ENCODE measurements around the gene KMO. TPM values are rescaled to one million over a fixed set of nuclear protein-coding genes. Genes with fewer than 3 reads are reported as not detected.

KMO gene
- total and polyA plus RNA-seq, 2 donors from 2014 or later: 2.3 to 35.5 TPM

DNA sequence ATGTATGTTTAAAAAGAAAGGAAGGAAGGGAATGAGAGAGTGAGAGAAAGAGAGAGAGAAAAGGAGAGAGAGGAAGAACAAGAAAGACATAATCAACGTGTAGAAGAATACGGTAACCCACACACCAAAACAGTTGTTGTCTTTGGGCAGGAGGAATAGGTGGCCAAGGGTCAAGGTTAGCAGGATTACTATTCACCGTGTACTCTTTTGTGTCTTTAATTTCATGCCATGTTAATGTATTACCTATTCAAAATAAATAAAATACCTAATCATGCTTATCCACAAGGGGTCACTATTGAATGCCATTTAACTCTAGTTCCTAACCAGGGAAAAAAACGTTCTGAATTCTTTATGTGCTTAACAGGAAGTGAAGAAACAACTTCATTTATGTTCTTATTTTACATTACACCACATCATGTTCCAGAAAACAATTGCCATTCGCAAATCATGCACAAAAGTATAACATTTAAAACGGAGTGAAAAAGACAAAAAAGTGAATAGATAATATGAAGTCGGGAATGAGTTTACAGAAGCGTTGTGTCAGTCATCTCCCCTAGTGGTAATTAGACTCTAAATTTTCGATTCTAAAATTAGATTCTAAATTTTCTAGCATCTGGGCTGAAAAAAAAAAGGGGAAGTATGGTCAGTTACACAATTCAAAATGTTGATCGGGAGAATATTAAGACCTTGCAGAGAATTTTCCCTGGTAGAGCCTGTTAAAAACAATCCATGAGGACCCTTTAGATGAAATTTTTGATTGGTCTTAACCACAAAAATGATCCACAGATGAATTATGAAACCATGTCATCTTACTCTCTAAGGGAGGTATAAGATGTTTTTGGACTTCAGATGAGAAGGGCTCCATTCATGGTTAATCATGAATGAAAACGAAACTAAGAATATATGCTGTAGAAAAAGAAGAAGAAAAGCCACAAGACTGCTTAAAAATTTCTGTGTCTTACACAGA, 700 bp upstream of the KMO start:
- Histone ChIP-seq H3K27ac (ENCODE audit: low read depth in 2 of 2, low read length in 2 of 2) (peak overlapping the region; percentile 42 to 55), H3K9me3 (ENCODE audit: control insufficient read depth in 2 of 3, insufficient read depth in 1 of 3, low read length in 3 of 3) (no peaks in the 10 kb centered on the region), H3K9ac (ENCODE audit: low read length in 3 of 3) (peak overlapping the region; percentile 37 to 70 (median 65)), H3K4me3 (ENCODE audit: low read length in 3 of 3) (peak overlapping the region; percentile 76 to 95 (median 77)), H3K27me3 (ENCODE audit: control insufficient read depth, insufficient read depth, low read length) (no peaks in the 10 kb centered on the region), H3K36me3 (ENCODE audit: control insufficient read depth in 2 of 3, insufficient read depth in 3 of 3, low read length in 3 of 3) (no peaks in the 10 kb centered on the region), H3K4me1 (ENCODE audit: control insufficient read depth in 2 of 3, insufficient read depth in 2 of 3, low read depth in 1 of 3, low read length in 3 of 3) (peaks cover 0 to 2% (median 0%) of the 10 kb centered on the region in 3 donors)
- peak in 2 of 5 donors; percentile 82 to 85 for DNase-seq
- TF ChIP-seq CTCF (IDR thresholded peaks at IDR 0.05; ENCODE audit: borderline replicate concordance, extremely low read depth, insufficient read depth): peak; percentile 51
- intact Hi-C loops (cut with DNase I): loop anchor here (10.0 kb wide), 1 partner anchor 93 kb away; no protein-coding TSS in a partner anchor
- peak; percentile 97 for FAIRE-seq

- no peaks in the 10 kb centered on the region for H3K9me3 ChIP-seq (ENCODE audit: control insufficient read depth in 2 of 3, insufficient read depth in 1 of 3, low read length in 3 of 3)
- no peak overlapping the region for H3K9ac ChIP-seq (ENCODE audit: low read length in 3 of 3)
- peaks cover 0 to 2% (median 0%) of the 10 kb centered on the region in 3 donors for H3K4me1 ChIP-seq (ENCODE audit: control insufficient read depth in 2 of 3, insufficient read depth in 2 of 3, low read depth in 1 of 3, low read length in 3 of 3)
- H3K27ac ChIP-seq (ENCODE audit: low read depth in 2 of 2, low read length in 2 of 2): peak overlapping the region in 1 of 2 donors; percentile 52
- intact Hi-C loops (cut with DNase I): loop anchor here (10.0 kb wide), 1 partner anchor 92 kb away; no protein-coding TSS in a partner anchor
- no peaks in the 10 kb centered on the region for H3K27me3 ChIP-seq (ENCODE audit: control insufficient read depth, insufficient read depth, low read length)
- DNase-seq (peak in 2 of 5 donors; percentile 12 to 22), FAIRE-seq (no peak)
- no peaks in the 10 kb centered on the region for H3K36me3 ChIP-seq (ENCODE audit: control insufficient read depth in 2 of 3, insufficient read depth in 3 of 3, low read length in 3 of 3)
- H3K4me3 ChIP-seq (ENCODE audit: low read length in 3 of 3): peak overlapping the region; percentile 7 to 95 (median 49)
- no peak for TF ChIP-seq CTCF (IDR thresholded peaks at IDR 0.05; ENCODE audit: borderline replicate concordance, extremely low read depth, insufficient read depth)
Observed at GRCh38 chr1:241532864-241533263, 686 bp downstream of the KMO start.

DNA sequence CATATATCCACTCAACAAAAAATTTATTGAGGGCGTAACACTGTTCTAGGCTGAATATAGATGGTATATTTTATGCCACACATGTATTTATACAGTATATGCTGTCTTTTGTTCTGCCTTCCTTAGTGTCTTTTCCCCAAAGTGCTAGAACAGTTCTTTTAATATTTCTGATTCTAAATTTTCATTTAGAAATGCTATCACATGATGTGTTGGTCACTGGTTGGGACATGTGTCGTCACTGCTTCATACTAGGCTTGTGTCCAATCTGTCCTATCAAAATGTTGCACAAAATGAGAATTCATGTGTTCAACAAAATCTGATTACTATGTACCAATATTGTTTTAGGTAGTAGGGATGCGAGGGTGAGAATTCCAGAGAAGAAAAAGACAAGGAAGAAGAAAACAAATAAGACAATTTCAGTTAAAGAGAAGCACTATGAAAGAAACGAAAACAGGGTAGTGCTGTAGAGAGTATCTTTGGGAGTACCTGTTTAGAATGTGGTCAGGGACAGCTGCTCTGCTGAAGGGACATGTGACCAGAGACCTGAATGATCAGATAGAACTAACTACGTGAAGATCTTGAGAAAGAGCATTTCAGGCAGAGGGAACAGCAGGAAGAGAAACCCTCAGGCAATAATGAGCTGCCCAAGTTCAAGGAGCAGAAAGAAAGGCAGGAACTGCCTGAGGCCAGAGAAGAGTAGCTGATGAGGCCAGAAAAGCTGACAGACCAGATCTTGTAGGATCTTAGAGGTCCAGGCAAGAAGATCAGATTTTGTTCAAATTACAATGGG, 1.3 kb downstream of the KMO start:
- Histone ChIP-seq H3K4me1 (ENCODE audit: control insufficient read depth in 2 of 3, insufficient read depth in 2 of 3, low read depth in 1 of 3, low read length in 3 of 3) (peaks cover 0 to 2% (median 0%) of the 10 kb centered on the region in 3 donors), H3K27me3 (ENCODE audit: control insufficient read depth, insufficient read depth, low read length) (no peaks in the 10 kb centered on the region), H3K36me3 (ENCODE audit: control insufficient read depth in 2 of 3, insufficient read depth in 3 of 3, low read length in 3 of 3) (no peaks in the 10 kb centered on the region), H3K4me3 (ENCODE audit: low read length in 3 of 3) (peak overlapping the region; percentile 7 to 95 (median 49)), H3K9me3 (ENCODE audit: control insufficient read depth in 2 of 3, insufficient read depth in 1 of 3, low read length in 3 of 3) (no peaks in the 10 kb centered on the region), H3K27ac (ENCODE audit: low read depth in 2 of 2, low read length in 2 of 2) (peak overlapping the region; percentile 43 to 52), H3K9ac (ENCODE audit: low read length in 3 of 3) (no peak overlapping the region)
- FAIRE-seq (no peak), DNase-seq (no peak)
- intact Hi-C loops (cut with DNase I): loop anchor here (10.0 kb wide), 1 partner anchor 91 kb away; no protein-coding TSS in a partner anchor
- TF ChIP-seq CTCF (IDR thresholded peaks at IDR 0.05; ENCODE audit: borderline replicate concordance, extremely low read depth, insufficient read depth): no peak

Data from kidney (tissue), 14 donors.